Activated CD8-positive, alpha-beta memory T cell treated with anti-CD3 and anti-CD28 coated beads for 4 hours (primary cell): ENCODE data around the gene FBN3.
"Not testable (repeated sequence)": the region's sequence is repeated elsewhere in the genome, so short reads cannot be mapped to it uniquely, and the experiment has no call there.

ENCODE experiments used
- DNase-seq, 2 donors: peaks; one replicate each; pipeline ENCODE4 v3.0.0-alpha.2; 2020; ENCODE audit warnings: low read depth in 2 of 2

Gene FBN3

GRCh38 chr19:8117991-8118390, 31.4 kb downstream of the FBN3 start:
- no peak for DNase-seq

DNA sequence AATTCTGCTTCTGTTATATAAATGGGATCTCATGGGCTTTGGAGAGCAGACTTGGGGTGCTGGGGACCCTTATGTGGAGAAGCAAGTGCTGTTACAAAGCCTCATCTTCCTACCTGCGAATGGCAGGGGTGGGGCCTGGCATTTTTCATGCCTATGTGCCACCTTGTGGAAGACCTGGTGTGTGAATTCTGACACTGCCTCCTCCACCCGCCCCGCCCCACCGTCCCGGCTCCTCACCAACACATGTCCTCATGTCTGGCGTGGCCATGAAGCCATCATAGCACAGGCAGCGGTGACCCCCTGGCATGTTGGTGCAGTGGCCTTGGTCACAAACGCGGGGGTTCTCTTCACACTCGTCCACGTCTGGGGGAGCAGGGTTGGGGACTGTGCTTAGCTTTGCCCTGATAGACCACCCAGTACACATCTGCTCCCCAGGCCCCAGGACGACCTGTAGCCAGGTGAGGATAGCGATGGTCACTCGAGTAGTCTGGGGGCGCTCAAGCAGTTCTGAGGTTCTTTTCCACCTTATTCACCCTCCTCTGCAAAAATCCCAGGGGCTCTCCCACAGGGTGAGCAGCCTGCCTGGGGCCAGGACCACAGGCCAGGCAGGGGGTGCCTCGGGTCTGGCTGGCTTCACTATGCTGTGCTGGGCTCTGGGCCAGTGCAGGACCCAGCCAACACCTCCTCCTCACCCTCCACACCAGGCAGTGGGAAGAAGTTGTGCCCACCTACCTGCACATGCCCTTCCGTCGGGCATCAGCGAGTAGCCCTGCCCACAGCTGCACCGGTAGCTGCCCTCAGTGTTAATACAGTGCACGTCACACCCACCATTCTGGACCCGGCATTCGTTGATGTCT, 32.7 kb downstream of the FBN3 start:
- no peak for DNase-seq

DNA sequence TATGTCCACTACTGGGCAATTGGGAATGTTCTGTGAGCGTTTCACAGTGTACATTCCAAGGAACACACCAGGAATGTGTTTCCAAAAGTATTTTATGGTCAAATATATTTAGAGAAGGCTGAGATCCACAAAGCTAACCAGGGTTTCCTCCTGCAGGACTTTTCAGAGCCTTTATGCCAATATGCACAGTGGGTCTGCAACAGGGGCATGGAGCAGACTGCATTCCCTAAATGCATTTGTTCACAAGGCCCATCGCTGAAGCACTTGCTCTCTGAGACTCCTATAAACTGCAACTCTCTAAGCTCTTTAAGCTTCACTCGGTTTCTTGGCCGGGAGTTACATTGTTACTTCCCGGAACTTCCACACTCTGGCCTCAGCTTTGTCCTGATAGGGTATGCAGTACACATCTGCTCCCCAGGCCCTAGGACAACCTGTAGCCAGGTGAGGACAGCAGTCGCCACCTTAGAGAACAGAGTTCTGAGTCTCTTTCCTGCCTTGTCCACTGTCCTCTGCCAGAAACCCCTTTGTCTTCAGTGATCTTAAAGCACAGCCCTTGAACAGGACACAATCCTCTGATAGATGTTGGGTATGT, 33.5 kb downstream of the FBN3 start:
- DNase-seq: no peak

- DNase-seq: no peak
These were observed 36.4 kb downstream of the FBN3 start for GRCh38 chr19:8113017-8113416.

DNA sequence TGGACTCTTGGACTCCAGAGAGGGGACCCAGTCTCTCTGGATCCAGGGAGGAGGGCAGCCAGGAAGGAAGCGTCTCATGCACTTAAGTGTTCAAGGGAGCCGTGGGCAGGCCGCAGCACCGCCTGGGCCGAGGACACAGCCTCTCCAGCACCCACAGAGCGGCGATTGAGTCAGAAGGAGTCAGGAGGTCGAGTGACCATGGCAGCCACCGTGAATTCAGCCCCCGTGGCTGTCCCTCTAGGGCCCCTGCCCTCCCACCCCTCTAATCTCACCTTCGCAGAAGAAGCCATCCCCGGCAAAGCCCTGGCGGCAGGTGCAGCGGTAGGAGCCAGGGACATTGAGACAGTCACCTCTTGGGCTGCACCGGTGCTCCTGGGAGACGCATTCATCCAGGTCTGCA, 38.0 kb downstream of the FBN3 start:
- DNase-seq: no peak

- DNase-seq: no peak
These were observed 38.5 kb downstream of the FBN3 start for GRCh38 chr19:8110931-8111330.

DNA sequence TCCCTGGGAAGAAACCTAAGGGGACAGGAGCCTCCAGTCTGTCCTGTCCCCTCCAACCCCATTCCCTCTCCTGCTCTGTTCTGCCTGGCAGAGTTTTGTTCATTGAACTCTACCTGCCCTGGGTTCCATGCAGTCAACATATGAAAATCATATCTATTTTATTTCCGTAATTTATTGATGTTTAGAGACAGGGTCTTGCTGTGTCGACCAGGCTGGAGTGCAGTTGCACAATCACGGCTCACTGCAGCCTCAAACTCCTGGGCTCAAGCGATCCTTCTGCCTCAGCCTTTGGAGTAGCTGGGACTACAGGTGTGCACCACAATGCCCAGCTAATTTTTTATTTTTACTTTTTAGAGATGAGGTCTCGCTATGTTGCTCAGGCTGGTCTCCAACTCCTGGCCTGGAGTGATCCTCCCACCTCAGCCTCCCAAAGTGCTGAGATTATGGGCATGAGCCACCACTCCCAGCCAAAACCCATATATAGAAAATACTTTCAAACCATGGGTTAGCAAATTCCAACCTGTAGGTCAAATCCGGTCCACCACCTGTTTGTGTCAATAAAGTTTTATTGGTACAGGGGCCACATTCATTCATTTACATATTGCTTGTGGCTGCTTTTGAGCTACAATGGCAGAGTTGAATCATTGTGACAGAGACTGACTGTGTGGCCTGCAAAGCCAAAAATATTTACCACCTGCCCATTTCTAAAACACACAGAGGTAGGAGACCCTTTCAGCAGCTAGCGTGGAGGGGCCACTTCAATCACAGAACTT, 39.3 kb downstream of the FBN3 start:
- DNase-seq: no peak

GRCh38 chr19:8109455-8109854, 39.9 kb downstream of the FBN3 start:
- DNase-seq: no peak

GRCh38 chr19:8108560-8109445, 40.6 kb downstream of the FBN3 start:
- no peak for DNase-seq

GRCh38 chr19:8107301-8107903, 42.0 kb downstream of the FBN3 start:
- no peak for DNase-seq

- no peak for DNase-seq
These were observed 43.9 kb downstream of the FBN3 start for GRCh38 chr19:8105471-8105870.

DNA sequence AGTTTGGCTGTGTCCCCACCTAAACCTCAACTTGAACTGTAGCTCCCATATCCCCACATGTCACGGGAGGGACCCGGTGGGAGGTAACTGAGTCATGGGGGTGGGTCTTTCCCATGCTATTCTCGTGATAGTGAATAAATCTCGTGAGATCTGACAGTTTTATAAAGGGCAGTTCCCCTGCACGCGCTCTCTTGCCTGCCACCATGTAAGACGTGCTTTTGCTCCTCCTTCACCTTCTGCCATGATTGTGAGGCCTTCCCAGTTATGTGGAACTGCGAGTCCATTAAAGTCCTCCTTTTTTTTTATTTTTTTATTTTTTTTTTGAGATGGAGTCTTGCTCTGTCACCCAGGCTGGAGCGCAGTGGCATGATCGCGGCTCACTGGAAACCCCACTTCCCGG, 47.5 kb downstream of the FBN3 start:
- not testable (repeated sequence) for DNase-seq

DNA sequence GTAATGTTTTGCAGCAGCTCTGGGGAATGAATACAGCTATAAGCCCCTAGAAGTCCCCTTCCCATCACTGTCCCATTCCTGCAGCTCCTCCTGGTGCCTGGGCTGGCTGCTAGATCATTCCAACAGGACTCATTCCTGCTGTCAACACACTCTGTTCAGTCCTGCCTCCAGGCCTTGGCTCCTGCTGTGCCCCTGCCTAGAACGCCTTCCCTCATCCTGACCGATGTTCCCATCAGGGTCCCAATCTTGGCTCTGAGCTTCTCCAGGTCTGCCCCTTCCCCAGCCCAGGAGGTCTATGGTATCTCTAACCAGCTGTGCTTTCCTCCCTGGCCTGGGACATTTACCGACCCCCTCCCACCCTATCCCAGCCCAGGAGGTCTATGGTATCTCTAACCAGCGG, 48.1 kb downstream of the FBN3 start:
- DNase-seq: no peak

DNA sequence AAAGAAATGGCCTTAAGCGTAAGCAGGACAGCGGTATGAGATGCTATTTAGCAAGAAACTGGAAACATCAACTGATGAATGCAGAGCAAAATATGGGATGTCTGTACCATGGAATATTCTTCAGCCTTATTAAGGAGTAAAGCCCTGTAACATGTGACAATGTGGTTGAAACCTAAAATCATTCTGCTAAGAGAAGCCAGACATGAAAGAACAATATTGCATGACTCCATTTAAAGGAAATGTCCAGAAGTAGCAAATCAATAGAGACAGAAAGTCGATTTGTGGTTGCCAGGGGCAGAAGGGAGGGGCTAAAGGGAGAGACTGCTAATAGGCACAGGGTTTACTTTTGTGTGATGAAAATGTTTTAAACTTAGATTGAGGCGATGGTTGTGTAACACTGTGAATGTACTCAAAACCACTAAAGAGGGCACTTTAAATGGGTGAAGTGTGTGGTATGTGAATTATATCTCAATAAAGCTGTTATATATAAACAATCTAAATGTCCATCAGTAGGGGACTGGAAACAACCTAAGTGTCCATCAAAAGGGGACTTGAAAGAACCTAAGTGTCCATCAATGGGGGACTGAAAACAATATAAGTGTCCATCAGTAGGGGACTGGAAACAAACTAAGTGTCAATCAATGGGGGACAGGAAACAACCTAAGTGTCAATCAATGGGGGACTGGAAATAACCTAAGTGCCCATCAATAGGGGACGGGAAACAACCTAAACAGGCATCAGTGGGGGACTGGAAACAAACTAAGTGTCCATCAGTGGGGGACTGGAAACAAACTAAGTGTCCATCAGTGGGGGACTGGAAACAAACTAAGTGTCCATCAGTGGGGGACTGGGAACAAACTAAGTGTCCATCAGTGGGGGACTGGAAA, 51.5 kb downstream of the FBN3 start:
- DNase-seq: no peak

GRCh38 chr19:8097198-8097597, 52.2 kb downstream of the FBN3 start:
- no peak for DNase-seq

- DNase-seq: no peak
These were observed 53.3 kb downstream of the FBN3 start for GRCh38 chr19:8096071-8096470.

GRCh38 chr19:8095354-8095886, 54.0 kb downstream of the FBN3 start:
- no peak for DNase-seq

DNA sequence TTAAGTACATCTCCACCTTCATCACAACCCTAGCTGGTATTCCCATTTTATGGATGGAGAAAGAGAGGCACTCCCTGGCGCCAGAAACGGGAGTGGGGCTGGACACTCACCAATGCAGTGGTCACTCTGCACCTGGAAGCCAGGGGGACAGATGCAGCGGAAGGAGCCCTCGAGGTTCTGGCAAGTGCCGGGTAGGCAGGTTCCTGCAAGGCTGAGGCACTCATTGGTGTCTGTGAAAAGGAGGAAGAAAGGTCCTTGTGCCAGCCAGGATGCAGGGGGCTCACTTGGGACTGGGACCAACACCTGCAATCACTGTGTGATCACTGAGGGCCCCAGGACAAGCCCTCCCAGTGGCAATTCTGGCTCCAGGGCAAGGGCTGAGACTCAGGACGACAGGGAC, 55.1 kb downstream of the FBN3 start:
- DNase-seq: no peak

GRCh38 chr19:8093740-8094139, 55.7 kb downstream of the FBN3 start:
- no peak for DNase-seq

GRCh38 chr19:8090950-8091349, 58.4 kb downstream of the FBN3 start:
- no peak for DNase-seq
